ENCODE results near the gene DALRD3. TPM values are rescaled to one million over a fixed set of nuclear protein-coding genes. Genes with fewer than 3 reads are reported as not detected.

The DALRD3 gene
- total and polyA plus RNA-seq, 2 of the 8 experiments (the other 6 are each of a cell fraction or from before 2014, with no cell fraction given), result 30.4 to 86.5 TPM

DNA sequence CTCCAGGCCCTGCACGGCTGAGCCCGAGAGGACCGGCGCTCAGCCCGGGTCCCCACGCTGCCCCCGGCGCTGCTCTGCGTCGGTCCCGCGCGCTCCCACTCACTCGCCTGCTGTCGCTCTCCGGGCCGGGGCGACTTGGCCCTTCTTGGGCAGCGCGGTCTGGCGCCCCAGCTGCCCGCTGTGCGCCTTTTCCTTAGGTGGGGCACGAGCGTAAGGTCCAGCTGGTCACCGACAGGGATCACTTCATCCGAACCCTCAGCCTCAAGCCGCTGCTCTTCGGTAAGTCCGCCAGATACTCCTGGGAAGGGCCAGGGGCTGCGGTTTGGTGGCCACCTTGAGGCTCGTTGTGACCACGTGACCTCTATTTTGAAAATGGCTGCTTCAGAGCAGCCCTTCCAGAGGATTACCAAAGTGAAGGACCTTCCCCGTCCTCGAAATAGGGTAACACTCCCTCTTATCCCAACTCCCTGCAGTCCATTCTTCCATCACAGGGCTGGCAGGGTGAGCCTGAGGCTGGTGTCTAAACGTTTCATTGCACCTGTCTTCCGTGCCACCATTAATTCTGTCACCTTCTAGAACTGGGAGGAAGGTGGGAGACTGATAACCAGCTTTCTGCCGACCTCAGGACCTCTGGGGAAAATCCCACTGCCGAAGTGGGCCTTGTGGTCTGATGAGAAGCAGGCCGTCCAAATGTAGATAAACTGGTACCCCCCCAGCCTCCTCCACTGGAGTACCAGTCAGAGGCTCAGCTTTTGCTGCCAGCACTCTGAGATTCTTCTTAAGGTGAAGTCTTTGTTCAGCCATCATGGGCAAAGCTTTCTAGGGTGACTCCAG is 27.5 kb downstream of the DALRD3 start (continued):
- TF ChIP-seq, protein P1, sequence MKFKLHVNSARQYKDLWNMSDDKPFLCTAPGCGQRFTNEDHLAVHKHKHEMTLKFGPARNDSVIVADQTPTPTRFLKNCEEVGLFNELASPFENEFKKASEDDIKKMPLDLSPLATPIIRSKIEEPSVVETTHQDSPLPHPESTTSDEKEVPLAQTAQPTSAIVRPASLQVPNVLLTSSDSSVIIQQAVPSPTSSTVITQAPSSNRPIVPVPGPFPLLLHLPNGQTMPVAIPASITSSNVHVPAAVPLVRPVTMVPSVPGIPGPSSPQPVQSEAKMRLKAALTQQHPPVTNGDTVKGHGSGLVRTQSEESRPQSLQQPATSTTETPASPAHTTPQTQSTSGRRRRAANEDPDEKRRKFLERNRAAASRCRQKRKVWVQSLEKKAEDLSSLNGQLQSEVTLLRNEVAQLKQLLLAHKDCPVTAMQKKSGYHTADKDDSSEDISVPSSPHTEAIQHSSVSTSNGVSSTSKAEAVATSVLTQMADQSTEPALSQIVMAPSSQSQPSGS (IDR thresholded peaks at IDR 0.05; ENCODE audit: low read length), result 0 out of 2 replicates have a peak, but pooled peaks have one; percentile 32
- TF ChIP-seq SUZ12 (IDR thresholded peaks at IDR 0.05; ENCODE audit: low read length) (no peak), ZNF274 (IDR thresholded peaks at IDR 0.05; ENCODE audit: borderline replicate concordance, extremely low read depth, low read length) (no peak), EZH2 (IDR thresholded peaks at IDR 0.05; ENCODE audit: low read depth, low read length, severe bottlenecking) (no peak), HDAC2 (IDR thresholded peaks at IDR 0.05; ENCODE audit: borderline replicate concordance in 1 of 2, low read depth in 2 of 2, low read length in 2 of 2) (no peak), PHF8 (conservative IDR thresholded peaks at IDR 0.05; ENCODE audit: low read depth, low read length) (0 out of 2 replicates have a peak, but pooled peaks have one; percentile 14), YY1 (IDR thresholded peaks at IDR 0.05; ENCODE audit: low read depth, low read length) (peak; percentile 92), BACH1 (IDR thresholded peaks at IDR 0.05; ENCODE audit: low read length) (no peak), SIN3A (conservative IDR thresholded peaks at IDR 0.05 in 1 of 2, IDR thresholded peaks at IDR 0.05 in 1 of 2; ENCODE audit: low read depth in 1 of 2, low read length in 2 of 2) (no peak; a peak in 1 of 4 replicates), RBBP5 (IDR thresholded peaks at IDR 0.05; ENCODE audit: borderline replicate concordance, low read depth, low read length) (no peak), FOSL1 (IDR thresholded peaks at IDR 0.05; ENCODE audit: insufficient read depth, low read depth, low read length) (no peak), CHD1 (IDR thresholded peaks at IDR 0.05; ENCODE audit: low read depth, low read length) (no peak)
- TF ChIP-seq, protein P2, sequence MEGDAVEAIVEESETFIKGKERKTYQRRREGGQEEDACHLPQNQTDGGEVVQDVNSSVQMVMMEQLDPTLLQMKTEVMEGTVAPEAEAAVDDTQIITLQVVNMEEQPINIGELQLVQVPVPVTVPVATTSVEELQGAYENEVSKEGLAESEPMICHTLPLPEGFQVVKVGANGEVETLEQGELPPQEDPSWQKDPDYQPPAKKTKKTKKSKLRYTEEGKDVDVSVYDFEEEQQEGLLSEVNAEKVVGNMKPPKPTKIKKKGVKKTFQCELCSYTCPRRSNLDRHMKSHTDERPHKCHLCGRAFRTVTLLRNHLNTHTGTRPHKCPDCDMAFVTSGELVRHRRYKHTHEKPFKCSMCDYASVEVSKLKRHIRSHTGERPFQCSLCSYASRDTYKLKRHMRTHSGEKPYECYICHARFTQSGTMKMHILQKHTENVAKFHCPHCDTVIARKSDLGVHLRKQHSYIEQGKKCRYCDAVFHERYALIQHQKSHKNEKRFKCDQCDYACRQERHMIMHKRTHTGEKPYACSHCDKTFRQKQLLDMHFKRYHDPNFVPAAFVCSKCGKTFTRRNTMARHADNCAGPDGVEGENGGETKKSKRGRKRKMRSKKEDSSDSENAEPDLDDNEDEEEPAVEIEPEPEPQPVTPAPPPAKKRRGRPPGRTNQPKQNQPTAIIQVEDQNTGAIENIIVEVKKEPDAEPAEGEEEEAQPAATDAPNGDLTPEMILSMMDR (IDR thresholded peaks at IDR 0.05; ENCODE audit: control extremely low read depth in 1 of 3, insufficient read depth in 1 of 3, low read depth in 1 of 3, low read length in 3 of 3), result no peak
